ENCODE results near the gene SPATA2. TPM values are rescaled to one million over a fixed set of nuclear protein-coding genes. Genes with fewer than 3 reads are reported as not detected.

SPATA2 gene
- total and polyA plus RNA-seq, 2 of the 13 experiments (the other 11 are each of a cell fraction or from before 2014, with no cell fraction given), result 3.2 to 8.7 TPM

DNA sequence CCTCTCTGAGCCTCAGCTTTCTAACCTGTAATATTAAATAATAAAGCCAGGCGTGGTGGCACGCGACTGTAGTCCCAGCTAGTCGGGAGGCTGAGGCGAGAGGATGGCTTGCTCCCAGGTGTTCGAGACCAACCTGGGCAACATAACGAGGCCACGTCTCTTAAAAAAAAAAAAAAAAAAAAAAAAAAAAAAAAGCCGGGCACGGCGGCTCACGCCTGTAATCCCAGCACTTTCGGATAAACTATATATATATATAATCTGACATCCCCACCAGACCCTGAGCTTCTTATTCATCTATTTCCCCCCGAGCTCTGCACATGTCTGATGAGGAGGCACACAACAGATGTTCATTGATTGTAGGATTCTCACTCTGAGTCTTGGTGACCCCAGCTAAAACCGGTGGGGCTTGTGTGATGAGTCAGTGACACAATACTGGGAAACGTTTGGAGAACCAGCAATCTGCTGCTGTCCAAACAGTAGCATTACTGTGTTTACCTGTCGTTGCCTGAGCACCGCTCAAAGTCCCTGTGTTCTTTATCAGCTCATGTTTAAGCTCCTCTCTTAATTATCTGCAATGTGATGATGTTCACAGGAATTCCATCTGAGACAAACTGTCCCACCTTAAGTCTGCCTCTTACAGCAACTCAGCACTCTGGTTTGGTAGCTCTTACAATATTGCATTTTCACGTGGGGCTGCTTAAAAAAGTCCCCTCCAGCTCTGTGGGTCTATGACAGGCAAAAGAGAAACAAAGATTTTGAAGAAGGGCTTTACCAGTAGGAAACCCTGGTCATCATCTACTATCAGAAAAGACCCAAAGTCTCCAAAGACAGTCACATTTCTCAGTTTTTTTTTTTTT is 1.0 kb upstream of the SPATA2 start (continued):
- TF ChIP-seq THAP7 (CRISPR knock-in tag; IDR thresholded peaks at IDR 0.05) (no peak), TCF7L2 (IDR thresholded peaks at IDR 0.05; ENCODE audit: low read depth, low read length) (no peak), PCBP1 (IDR thresholded peaks at IDR 0.05; ENCODE audit: borderline replicate concordance, low read depth, low read length) (no peak), BORCS8-MEF2B (CRISPR knock-in tag; IDR thresholded peaks at IDR 0.05) (0 out of 2 replicates have a peak, but pooled peaks have one; percentile 62), FOXO1 (CRISPR knock-in tag; IDR thresholded peaks at IDR 0.05) (peak; percentile 100), ZSCAN9 (CRISPR knock-in tag; IDR thresholded peaks at IDR 0.05; ENCODE audit: borderline replicate concordance) (peak; percentile 95), HNRNPLL (IDR thresholded peaks at IDR 0.05; ENCODE audit: low read depth, low read length, poor library complexity, severe bottlenecking) (no peak), ZUFSP (CRISPR knock-in tag; IDR thresholded peaks at IDR 0.05; ENCODE audit: borderline replicate concordance) (no peak), FOSL2 (CRISPR knock-in tag; IDR thresholded peaks at IDR 0.05) (peak; percentile 99), KDM5B (CRISPR knock-in tag; IDR thresholded peaks at IDR 0.05; ENCODE audit: borderline replicate concordance) (no peak), ZSCAN29 (CRISPR knock-in tag; conservative IDR thresholded peaks at IDR 0.05) (no peak), ZNF788 (CRISPR knock-in tag; IDR thresholded peaks at IDR 0.05; ENCODE audit: borderline replicate concordance) (peak; percentile 53; the same call in 1 of the 2 replicates), SNAPC2 (CRISPR knock-in tag; IDR thresholded peaks at IDR 0.05) (0 out of 2 replicates have a peak, but pooled peaks have one; percentile 54), NR2C2 (CRISPR knock-in tag; IDR thresholded peaks at IDR 0.05; ENCODE audit: borderline replicate concordance) (no peak), ZNF160 (CRISPR knock-in tag; IDR thresholded peaks at IDR 0.05) (no peak; the same call in none of the 2 replicates), JARID2 (CRISPR knock-in tag; IDR thresholded peaks at IDR 0.05; ENCODE audit: insufficient replicate concordance) (peak; percentile 62), TBP (CRISPR knock-in tag; IDR thresholded peaks at IDR 0.05) (no peak), ELF1 (CRISPR knock-in tag; IDR thresholded peaks at IDR 0.05) (peak; percentile 30; the same call in 1 of the 2 replicates), ZNF256 (CRISPR knock-in tag; conservative IDR thresholded peaks at IDR 0.05) (no peak), ZNF496 (CRISPR knock-in tag; IDR thresholded peaks at IDR 0.05; ENCODE audit: insufficient replicate concordance) (no peak), SIX4 (CRISPR knock-in tag; IDR thresholded peaks at IDR 0.05) (peak; percentile 89; the same call in 1 of the 2 replicates)
- TF ChIP-seq, protein P1, sequence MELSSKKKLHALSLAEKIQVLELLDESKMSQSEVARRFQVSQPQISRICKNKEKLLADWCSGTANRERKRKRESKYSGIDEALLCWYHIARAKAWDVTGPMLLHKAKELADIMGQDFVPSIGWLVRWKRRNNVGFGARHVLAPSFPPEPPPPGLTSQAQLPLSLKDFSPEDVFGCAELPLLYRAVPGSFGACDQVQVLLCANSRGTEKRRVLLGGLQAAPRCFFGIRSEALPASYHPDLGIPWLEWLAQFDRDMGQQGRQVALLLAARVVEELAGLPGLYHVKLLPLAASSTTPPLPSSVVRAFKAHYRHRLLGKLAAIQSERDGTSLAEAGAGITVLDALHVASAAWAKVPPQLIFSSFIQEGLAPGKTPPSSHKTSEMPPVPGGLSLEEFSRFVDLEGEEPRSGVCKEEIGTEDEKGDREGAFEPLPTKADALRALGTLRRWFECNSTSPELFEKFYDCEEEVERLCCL (CRISPR knock-in tag; IDR thresholded peaks at IDR 0.05; ENCODE audit: borderline replicate concordance), result no peak
- TF ChIP-seq, protein P2, sequence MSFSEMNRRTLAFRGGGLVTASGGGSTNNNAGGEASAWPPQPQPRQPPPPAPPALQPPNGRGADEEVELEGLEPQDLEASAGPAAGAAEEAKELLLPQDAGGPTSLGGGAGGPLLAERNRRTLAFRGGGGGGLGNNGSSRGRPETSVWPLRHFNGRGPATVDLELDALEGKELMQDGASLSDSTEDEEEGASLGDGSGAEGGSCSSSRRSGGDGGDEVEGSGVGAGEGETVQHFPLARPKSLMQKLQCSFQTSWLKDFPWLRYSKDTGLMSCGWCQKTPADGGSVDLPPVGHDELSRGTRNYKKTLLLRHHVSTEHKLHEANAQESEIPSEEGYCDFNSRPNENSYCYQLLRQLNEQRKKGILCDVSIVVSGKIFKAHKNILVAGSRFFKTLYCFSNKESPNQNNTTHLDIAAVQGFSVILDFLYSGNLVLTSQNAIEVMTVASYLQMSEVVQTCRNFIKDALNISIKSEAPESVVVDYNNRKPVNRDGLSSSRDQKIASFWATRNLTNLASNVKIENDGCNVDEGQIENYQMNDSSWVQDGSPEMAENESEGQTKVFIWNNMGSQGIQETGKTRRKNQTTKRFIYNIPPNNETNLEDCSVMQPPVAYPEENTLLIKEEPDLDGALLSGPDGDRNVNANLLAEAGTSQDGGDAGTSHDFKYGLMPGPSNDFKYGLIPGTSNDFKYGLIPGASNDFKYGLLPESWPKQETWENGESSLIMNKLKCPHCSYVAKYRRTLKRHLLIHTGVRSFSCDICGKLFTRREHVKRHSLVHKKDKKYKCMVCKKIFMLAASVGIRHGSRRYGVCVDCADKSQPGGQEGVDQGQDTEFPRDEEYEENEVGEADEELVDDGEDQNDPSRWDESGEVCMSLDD (CRISPR knock-in tag; IDR thresholded peaks at IDR 0.05; ENCODE audit: borderline replicate concordance), result no peak

Measured in HepG2 (cell line).